ENCODE results near the gene IGF2. TPM values are rescaled to one million over a fixed set of nuclear protein-coding genes. Genes with fewer than 3 reads are reported as not detected.

The IGF2 gene
- total RNA-seq, 1 experiment from 2014 or later = 0.35 TPM

- DNase-seq (ENCODE audit: unreplicated experiment) = no peak
- H3K4me3 Mint-ChIP-seq (ENCODE audit: unreplicated experiment) = no peak overlapping the region
- ChIA-PET POLR2A (no interaction called here), CTCF (interaction anchor here (0.5 kb wide), 1 partner anchor 43 kb away, joined by 3 read pairs; no protein-coding TSS in a partner anchor)
- no TSS peak for BruUV-seq (replicated peaks)
- intact Hi-C loops (cut with micrococcal nuclease) = no loop called here
- H3K36me3 Mint-ChIP-seq (ENCODE audit: insufficient read depth, unreplicated experiment) = no peaks in the 10 kb centered on the region
- peaks cover 5% of the 10 kb centered on the region for H3K4me1 Mint-ChIP-seq (ENCODE audit: insufficient read depth, unreplicated experiment)
- H3K27ac Mint-ChIP-seq (ENCODE audit: low read depth, unreplicated experiment) = no peak overlapping the region
- peaks cover 36% of the 10 kb centered on the region for H3K27me3 Mint-ChIP-seq (ENCODE audit: insufficient read depth, unreplicated experiment)
- TF ChIP-seq, protein P1, sequence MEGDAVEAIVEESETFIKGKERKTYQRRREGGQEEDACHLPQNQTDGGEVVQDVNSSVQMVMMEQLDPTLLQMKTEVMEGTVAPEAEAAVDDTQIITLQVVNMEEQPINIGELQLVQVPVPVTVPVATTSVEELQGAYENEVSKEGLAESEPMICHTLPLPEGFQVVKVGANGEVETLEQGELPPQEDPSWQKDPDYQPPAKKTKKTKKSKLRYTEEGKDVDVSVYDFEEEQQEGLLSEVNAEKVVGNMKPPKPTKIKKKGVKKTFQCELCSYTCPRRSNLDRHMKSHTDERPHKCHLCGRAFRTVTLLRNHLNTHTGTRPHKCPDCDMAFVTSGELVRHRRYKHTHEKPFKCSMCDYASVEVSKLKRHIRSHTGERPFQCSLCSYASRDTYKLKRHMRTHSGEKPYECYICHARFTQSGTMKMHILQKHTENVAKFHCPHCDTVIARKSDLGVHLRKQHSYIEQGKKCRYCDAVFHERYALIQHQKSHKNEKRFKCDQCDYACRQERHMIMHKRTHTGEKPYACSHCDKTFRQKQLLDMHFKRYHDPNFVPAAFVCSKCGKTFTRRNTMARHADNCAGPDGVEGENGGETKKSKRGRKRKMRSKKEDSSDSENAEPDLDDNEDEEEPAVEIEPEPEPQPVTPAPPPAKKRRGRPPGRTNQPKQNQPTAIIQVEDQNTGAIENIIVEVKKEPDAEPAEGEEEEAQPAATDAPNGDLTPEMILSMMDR (IDR thresholded peaks at IDR 0.05; ENCODE audit: unreplicated experiment) = no peak
- H3K9me3 Mint-ChIP-seq (ENCODE audit: unreplicated experiment) = peaks cover 10% of the 10 kb centered on the region
Measured at GRCh38 chr11:2114430-2115241, 24.6 kb downstream of the IGF2 start.

- POLR2A ChIA-PET = no interaction called here
Measured at GRCh38 chr11:2113776-2114175, 25.4 kb downstream of the IGF2 start.

DNA sequence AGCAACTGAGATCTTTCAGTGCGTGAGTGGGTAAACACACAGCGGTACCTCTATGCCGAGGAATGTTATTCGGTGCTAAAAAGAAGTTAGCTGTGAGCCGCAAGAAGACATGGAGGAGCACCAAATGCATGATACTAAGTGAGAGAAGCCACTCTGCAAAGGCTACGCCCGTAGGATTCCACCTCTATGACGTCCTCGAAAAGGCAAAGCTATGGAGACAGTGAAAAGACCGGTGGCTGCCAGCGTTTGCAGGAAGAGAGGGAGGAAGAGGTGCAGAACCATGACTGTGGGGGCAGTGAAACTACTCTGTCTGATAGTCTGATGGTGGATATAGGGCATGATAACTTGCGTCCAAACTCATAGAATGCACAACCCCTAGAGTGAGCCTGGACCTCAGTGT, 28.7 kb downstream of the IGF2 start:
- DNase-seq (ENCODE audit: unreplicated experiment) = no peak
- ChIA-PET POLR2A (no interaction called here), CTCF (interaction anchor here (0.6 kb wide), 1 partner anchor 74 kb away, joined by 5 read pairs; no protein-coding TSS in a partner anchor)
- Mint-ChIP-seq H3K27ac (ENCODE audit: low read depth, unreplicated experiment) (no peak overlapping the region), H3K27me3 (ENCODE audit: insufficient read depth, unreplicated experiment) (no peaks in the 10 kb centered on the region), H3K9me3 (ENCODE audit: unreplicated experiment) (no peaks in the 10 kb centered on the region), H3K36me3 (ENCODE audit: insufficient read depth, unreplicated experiment) (no peaks in the 10 kb centered on the region), H3K4me1 (ENCODE audit: insufficient read depth, unreplicated experiment) (no peaks in the 10 kb centered on the region), H3K4me3 (ENCODE audit: unreplicated experiment) (no peak overlapping the region)
- BruUV-seq (replicated peaks) = no TSS peak
- intact Hi-C loops (cut with micrococcal nuclease) = no loop called here
- TF ChIP-seq, protein P1 (IDR thresholded peaks at IDR 0.05; ENCODE audit: unreplicated experiment) = no peak

More at GRCh38 chr11:2113776-2114175, 25.4 kb downstream of the IGF2 start:
- Mint-ChIP-seq H3K4me3 (ENCODE audit: unreplicated experiment) (no peak overlapping the region), H3K9me3 (ENCODE audit: unreplicated experiment) (peaks cover 10% of the 10 kb centered on the region), H3K4me1 (ENCODE audit: insufficient read depth, unreplicated experiment) (peaks cover 5% of the 10 kb centered on the region), H3K27ac (ENCODE audit: low read depth, unreplicated experiment) (no peak overlapping the region), H3K27me3 (ENCODE audit: insufficient read depth, unreplicated experiment) (peaks cover 30% of the 10 kb centered on the region), H3K36me3 (ENCODE audit: insufficient read depth, unreplicated experiment) (no peaks in the 10 kb centered on the region)
- BruUV-seq (replicated peaks) = no TSS peak
- intact Hi-C loops (cut with micrococcal nuclease) = no loop called here
- no peak for DNase-seq (ENCODE audit: unreplicated experiment)
- CTCF ChIA-PET = no interaction called here
- TF ChIP-seq, protein P1 (IDR thresholded peaks at IDR 0.05; ENCODE audit: unreplicated experiment) = no peak

GRCh38 chr11:2109541-2110019, 29.6 kb downstream of the IGF2 start:
- H3K36me3 Mint-ChIP-seq (ENCODE audit: insufficient read depth, unreplicated experiment) = no peaks in the 10 kb centered on the region
- POLR2A ChIA-PET = no interaction called here
- no TSS peak for BruUV-seq (replicated peaks)
- TF ChIP-seq, protein P1 (IDR thresholded peaks at IDR 0.05; ENCODE audit: unreplicated experiment) = no peak
- CTCF ChIA-PET = no interaction called here
- H3K4me3 Mint-ChIP-seq (ENCODE audit: unreplicated experiment) = no peak overlapping the region
- intact Hi-C loops (cut with micrococcal nuclease) = no loop called here
- H3K9me3 Mint-ChIP-seq (ENCODE audit: unreplicated experiment) = no peaks in the 10 kb centered on the region
- H3K27ac Mint-ChIP-seq (ENCODE audit: low read depth, unreplicated experiment) = no peak overlapping the region
- no peak for DNase-seq (ENCODE audit: unreplicated experiment)
- H3K4me1 Mint-ChIP-seq (ENCODE audit: insufficient read depth, unreplicated experiment) = no peaks in the 10 kb centered on the region
- no peaks in the 10 kb centered on the region for H3K27me3 Mint-ChIP-seq (ENCODE audit: insufficient read depth, unreplicated experiment)

All from MCF 10A (cell line).